OCI-LY7 (cell line): ENCODE measurements around the gene ABCC4. TPM values are rescaled to one million over a fixed set of nuclear protein-coding genes. Genes with fewer than 3 reads are reported as not detected.

ENCODE experiments used
- BruUV-seq: library from RNA; stranded (reverse); fragments of 400-500 nt; replicated peaks from 2 replicates; lab custom pipeline; 2021; lab: Mats Ljungman, UMichigan
- CTCF ChIA-PET: fragments of 300-600 bp; sonication (Branson Sonifier 250); formaldehyde crosslinking; loops from one replicate; lab custom pipeline; 2022; ENCODE audit warnings: antibody characterized with exemption; ENCODE audit not compliant: unreplicated experiment; lab: Charles Lee
- POLR2A ChIA-PET: fragments of 300-600 bp; sonication (Branson Sonifier 250); formaldehyde crosslinking; loops from one replicate; lab custom pipeline; 2022; ENCODE audit warnings: antibody characterized with exemption; lab: Charles Lee
- DNase-seq: peaks from one replicate; pipeline ENCODE4 v3.0.0-alpha.2; 2015; ENCODE audit warnings: low spot score
- H2AFZ ChIP-seq: fragments of 200-600 bp; sonication (generic), shearing (Covaris generic); 2 replicates; pipeline ENCODE4 v1.6.1; 2014; ENCODE audit warnings: mild to moderate bottlenecking, antibody characterized with exemption, low read length, moderate library complexity
- H3K27ac ChIP-seq: fragments of 200-600 bp; sonication (generic); 2 replicates; pipeline ENCODE4 v1.5.1; 2014; ENCODE audit warnings: mixed run types, low read depth, mild to moderate bottlenecking, moderate library complexity, low read length, inconsistent platforms; ENCODE audit not compliant: poor library complexity, severe bottlenecking
- H3K36me3 ChIP-seq: fragments of 200-600 bp; sonication (generic); 2 replicates; pipeline ENCODE4 v1.6.1; 2014; ENCODE audit warnings: mild to moderate bottlenecking, antibody characterized with exemption, low read length, moderate library complexity, mixed read lengths; ENCODE audit not compliant: insufficient read depth
- H3K4me1 ChIP-seq: fragments of 200-600 bp; sonication (generic); 2 replicates; pipeline ENCODE4 v1.5.1; 2014; ENCODE audit warnings: mild to moderate bottlenecking, low read length; ENCODE audit not compliant: insufficient read depth, poor library complexity, severe bottlenecking
- H3K4me2 ChIP-seq: fragments of 200-600 bp; sonication (generic); 2 replicates; pipeline ENCODE4 v1.6.1; 2014; ENCODE audit warnings: mild to moderate bottlenecking, low read length
- H3K4me3 ChIP-seq: fragments of 200-600 bp; sonication (generic); 2 replicates; pipeline ENCODE4 v1.5.1; 2014; ENCODE audit warnings: mild to moderate bottlenecking, low read depth, low read length; ENCODE audit not compliant: poor library complexity, severe bottlenecking
- H3K79me2 ChIP-seq: fragments of 200-600 bp; sonication (generic); 2 replicates; pipeline ENCODE4 v1.6.1; 2016; ENCODE audit warnings: low read depth, mild to moderate bottlenecking, low read length, moderate library complexity, mixed read lengths; ENCODE audit not compliant: insufficient read depth
- H3K9me2 ChIP-seq: fragments of 200-600 bp; sonication (generic); 2 replicates; pipeline ENCODE4 v1.6.1; 2016; ENCODE audit warnings: mild to moderate bottlenecking, low read length, mixed read lengths; ENCODE audit not compliant: insufficient read depth
- H3K9me3 ChIP-seq: fragments of 200-600 bp; sonication (generic); 2 replicates; pipeline ENCODE4 v1.6.1; 2014; ENCODE audit warnings: mild to moderate bottlenecking, mixed run types, low read length, mixed read lengths
- H4K20me1 ChIP-seq: fragments of 200-600 bp; sonication (generic); 2 replicates; pipeline ENCODE4 v1.6.1; 2014; ENCODE audit warnings: mild to moderate bottlenecking, antibody characterized with exemption, low read length, moderate library complexity, mixed read lengths; ENCODE audit not compliant: insufficient read depth
- EZH2phosphoT487 ChIP-seq: fragments of 200-600 bp; sonication (generic); IDR thresholded peaks from 2 replicates; pipeline ENCODE4 v1.6.1; 2018; ENCODE audit warnings: low read depth, borderline replicate concordance, mild to moderate bottlenecking, mixed run types, antibody characterized with exemption, low read length, moderate library complexity, mixed read lengths
- intact Hi-C: fragments of 100-400 bp; cut with micrococcal nuclease; formaldehyde crosslinking; loops from one replicate; pipeline ENCODE4 v1.10.0; 2022; ENCODE audit not compliant: unreplicated experiment
- total RNA-seq, 2 experiments: library from RNA; depleted of rRNA in 1 of 2; stranded (reverse); fragments of >200 nt in 1 of 2; shearing (Covaris generic) in 1 of 2; gene quantifications; 2 replicates each; pipeline ENCODE4 v1.2.3, GENCODE V29; 2014 to 2022
- TF ChIP-seq, protein P1 (sequence below): fragments of 200-600 bp; sonication (generic); conservative IDR thresholded peaks from 2 replicates; pipeline ENCODE4 v1.5.1; 2014; ENCODE audit warnings: mild to moderate bottlenecking, antibody characterized with exemption, low read length, moderate library complexity, mixed read lengths

Gene ABCC4
- total RNA-seq, 2 experiments from 2014 or later = 7.3 to 7.8 TPM

DNA sequence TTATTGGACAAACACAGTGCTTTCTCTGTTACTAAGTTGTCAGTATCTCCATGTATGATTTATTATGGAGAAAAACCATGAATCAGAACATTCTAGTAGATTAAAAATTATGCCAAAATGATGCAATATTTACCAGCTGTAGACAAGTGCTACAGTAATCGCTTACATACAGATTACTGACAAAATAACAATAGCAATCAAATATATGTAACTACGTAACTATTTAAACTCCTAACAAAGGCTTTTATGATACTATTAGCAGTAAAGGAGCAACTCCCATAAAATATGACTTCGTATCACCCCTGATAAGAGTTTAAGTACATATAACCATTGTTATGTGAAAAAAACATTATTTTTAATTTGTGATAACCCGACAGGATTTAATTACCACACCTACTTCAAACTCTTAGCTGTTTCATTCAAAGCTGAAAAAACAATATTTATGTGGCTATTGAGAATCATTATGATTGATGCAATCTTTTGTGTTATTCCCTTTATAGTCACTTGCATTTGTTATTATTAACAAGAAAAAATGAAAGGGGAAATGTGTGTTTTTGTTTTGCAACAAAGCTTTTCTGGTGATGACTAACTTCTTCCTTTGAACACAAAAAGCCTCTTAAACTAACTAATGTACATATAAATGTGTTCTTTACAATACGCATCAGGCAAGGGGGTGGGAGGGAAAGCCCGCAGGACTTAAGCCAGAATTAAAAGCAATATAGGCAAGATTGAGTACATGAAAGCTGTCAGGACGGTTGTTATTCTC lies 147.4 kb downstream of the ABCC4 start:
- Histone ChIP-seq H3K4me3 (no peak overlapping the region), H3K4me2 (no peak overlapping the region), H2AFZ (no peak overlapping the region), H3K27ac (no peak overlapping the region), H4K20me1 (no peaks in the 10 kb centered on the region), H3K79me2 (no peaks in the 10 kb centered on the region), H3K9me2 (no peaks in the 10 kb centered on the region), H3K9me3 (no peaks in the 10 kb centered on the region), H3K4me1 (no peaks in the 10 kb centered on the region), H3K36me3 (no peaks in the 10 kb centered on the region)
- no TSS peak for BruUV-seq
- DNase-seq = no peak
- ChIA-PET POLR2A (interaction anchor here (0.6 to 2.1 kb wide), 4 partner anchors 11 to 734 kb away, joined by 3 to 5 read pairs (median 4); no protein-coding TSS in a partner anchor), CTCF (interaction anchor here (0.5 kb wide), 1 partner anchor 273 kb away, joined by 4 read pairs; no protein-coding TSS in a partner anchor)
- intact Hi-C loops = no loop called here
- no peak for TF ChIP-seq EZH2phosphoT487
- TF ChIP-seq, protein P1, sequence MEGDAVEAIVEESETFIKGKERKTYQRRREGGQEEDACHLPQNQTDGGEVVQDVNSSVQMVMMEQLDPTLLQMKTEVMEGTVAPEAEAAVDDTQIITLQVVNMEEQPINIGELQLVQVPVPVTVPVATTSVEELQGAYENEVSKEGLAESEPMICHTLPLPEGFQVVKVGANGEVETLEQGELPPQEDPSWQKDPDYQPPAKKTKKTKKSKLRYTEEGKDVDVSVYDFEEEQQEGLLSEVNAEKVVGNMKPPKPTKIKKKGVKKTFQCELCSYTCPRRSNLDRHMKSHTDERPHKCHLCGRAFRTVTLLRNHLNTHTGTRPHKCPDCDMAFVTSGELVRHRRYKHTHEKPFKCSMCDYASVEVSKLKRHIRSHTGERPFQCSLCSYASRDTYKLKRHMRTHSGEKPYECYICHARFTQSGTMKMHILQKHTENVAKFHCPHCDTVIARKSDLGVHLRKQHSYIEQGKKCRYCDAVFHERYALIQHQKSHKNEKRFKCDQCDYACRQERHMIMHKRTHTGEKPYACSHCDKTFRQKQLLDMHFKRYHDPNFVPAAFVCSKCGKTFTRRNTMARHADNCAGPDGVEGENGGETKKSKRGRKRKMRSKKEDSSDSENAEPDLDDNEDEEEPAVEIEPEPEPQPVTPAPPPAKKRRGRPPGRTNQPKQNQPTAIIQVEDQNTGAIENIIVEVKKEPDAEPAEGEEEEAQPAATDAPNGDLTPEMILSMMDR = no peak

DNA sequence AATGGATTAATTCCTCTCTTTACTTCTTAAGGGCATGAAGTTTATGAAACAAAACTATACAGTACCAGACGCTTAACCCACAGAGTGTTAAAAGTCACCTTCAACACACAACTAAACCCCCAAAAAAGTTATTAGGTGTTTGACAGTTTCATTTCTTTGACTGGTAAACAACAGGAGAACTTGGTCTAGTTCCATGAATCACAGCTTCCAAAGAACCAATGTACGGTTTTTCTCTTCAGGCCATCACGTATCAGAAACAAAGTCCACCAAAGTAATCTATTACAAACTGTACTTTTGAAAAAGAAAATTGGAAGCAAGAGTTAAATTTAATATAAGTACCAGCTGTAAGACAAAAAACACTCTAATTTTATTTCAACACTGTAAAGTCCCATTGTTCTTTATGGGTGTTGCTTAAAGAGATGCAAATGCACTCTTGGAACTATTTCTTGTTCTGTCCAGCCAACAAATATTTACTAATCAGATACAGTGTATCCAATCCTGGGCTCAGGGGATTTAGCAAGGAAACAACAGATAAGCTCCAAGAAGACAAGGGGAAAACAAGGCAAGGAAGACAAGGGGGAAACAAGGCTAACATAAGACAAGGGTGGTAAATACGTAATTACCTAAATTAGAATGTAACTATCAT lies 149.2 kb downstream of the ABCC4 start:
- Histone ChIP-seq H3K27ac (no peak overlapping the region), H3K4me3 (no peak overlapping the region), H3K9me3 (no peaks in the 10 kb centered on the region), H4K20me1 (no peaks in the 10 kb centered on the region), H3K4me2 (no peak overlapping the region), H2AFZ (no peak overlapping the region), H3K36me3 (no peaks in the 10 kb centered on the region), H3K9me2 (no peaks in the 10 kb centered on the region), H3K4me1 (no peaks in the 10 kb centered on the region), H3K79me2 (no peaks in the 10 kb centered on the region)
- no peak for DNase-seq
- TF ChIP-seq EZH2phosphoT487 = no peak
- TF ChIP-seq, protein P1 = no peak
- no TSS peak for BruUV-seq
- intact Hi-C loops = no loop called here
- CTCF ChIA-PET = no interaction called here
- POLR2A ChIA-PET = interaction anchor here (2.1 kb wide), 1 partner anchor 9 kb away, joined by 5 read pairs; no protein-coding TSS in a partner anchor

DNA sequence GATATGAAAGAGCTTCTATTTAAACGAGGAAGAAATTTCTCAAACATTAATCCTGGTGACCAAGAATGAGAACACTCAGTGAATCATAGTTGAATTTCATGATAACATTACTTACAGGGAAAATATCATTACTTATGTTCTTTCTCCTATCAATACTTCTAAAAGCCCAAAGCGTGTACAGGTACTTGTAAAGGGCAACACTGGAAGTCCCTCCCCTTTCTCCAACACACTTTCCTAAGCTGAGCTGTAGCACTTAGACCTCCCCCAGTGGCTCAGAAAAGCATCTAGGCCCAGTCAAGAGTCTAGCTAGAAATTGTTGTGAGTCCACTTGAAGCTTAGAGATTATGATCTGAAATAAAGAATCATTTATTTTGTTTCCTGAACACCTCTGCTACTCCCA lies 150.7 kb downstream of the ABCC4 start:
- Histone ChIP-seq H3K27ac (no peak overlapping the region), H3K9me3 (no peaks in the 10 kb centered on the region), H4K20me1 (no peaks in the 10 kb centered on the region), H2AFZ (no peak overlapping the region), H3K4me1 (no peaks in the 10 kb centered on the region), H3K79me2 (no peaks in the 10 kb centered on the region), H3K36me3 (no peaks in the 10 kb centered on the region), H3K4me2 (no peak overlapping the region), H3K9me2 (no peaks in the 10 kb centered on the region), H3K4me3 (no peak overlapping the region)
- no TSS peak for BruUV-seq
- TF ChIP-seq EZH2phosphoT487 = no peak
- TF ChIP-seq, protein P1 = no peak
- intact Hi-C loops = no loop called here
- DNase-seq = no peak
- POLR2A ChIA-PET = interaction anchor here (0.5 kb wide), 1 partner anchor 9 kb away, joined by 4 read pairs; no protein-coding TSS in a partner anchor
- CTCF ChIA-PET = no interaction called here
